Measurements from ENCODE around the gene NUDT14.

NUDT14 gene

GRCh38 chr14:105157872-105158271 is 23.2 kb downstream of the NUDT14 start:
- no peak overlapping the region for H3K4me3 ChIP-seq (replicated peaks; ENCODE audit: low read depth, low read length)
- TF ChIP-seq CTCF (IDR thresholded peaks at IDR 0.05; ENCODE audit: insufficient read depth, low read length, poor library complexity, severe bottlenecking), result no peak
- H3K36me3 ChIP-seq (ENCODE audit: control insufficient read depth, insufficient read depth, low read length), result no peaks in the 10 kb centered on the region
- no peaks in the 10 kb centered on the region; the same call in 1 of the 2 replicates for H3K27me3 ChIP-seq (replicated peaks; ENCODE audit: control insufficient read depth, insufficient read depth, low read length)
- no peak for DNase-seq (ENCODE audit: extremely low read depth, insufficient read length)

DNA sequence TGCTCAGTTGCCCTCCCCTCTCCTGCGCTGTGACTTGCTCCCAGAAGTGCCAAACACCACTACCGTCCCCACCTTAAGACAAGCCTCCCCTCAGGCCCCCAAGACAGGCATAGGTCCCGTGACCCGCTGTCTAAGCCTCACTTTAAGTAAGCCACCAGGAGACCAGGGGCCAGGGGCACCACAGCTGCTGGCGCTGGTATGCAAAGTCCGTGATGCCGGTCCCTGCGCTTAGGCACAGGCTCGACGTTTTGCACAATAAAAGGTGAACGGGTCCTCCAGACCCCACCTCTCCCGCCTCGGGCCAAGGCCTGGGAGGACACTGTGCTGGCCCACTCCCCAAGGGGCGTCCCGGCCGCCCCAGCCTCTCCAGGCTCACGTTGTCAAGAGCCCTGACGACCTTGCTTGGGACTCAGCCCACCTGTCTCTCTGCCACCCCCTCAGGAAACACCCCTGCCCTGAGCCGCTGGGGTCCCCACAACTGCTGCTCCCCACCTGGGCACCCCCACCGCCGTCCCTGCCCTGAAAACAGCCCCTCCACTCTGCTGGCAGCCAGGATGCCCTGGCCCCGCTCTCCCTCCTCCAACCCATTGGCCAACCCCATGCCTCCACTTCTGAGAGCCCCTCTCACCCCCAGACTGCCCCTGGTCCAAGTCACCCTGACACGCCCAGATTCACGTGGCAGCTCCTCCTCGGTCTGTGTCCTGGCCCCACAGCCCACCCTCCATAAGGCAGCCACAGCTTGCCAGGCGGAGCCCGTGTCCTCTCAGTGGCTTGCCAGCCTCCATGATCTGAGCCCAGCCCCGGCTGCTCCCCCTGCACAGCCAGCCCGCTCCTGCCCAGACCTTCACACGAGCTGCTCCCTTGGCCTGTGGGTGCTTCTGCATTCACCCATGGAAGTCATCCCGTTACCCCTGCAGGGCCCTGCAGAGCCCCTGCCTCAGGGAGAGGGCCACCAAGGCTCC is 24.4 kb downstream of the NUDT14 start:
- TF ChIP-seq CTCF (IDR thresholded peaks at IDR 0.05; ENCODE audit: insufficient read depth, low read length, poor library complexity, severe bottlenecking), result no peak
- Histone ChIP-seq H3K36me3 (ENCODE audit: control insufficient read depth, insufficient read depth, low read length) (no peaks in the 10 kb centered on the region), H3K27me3 (replicated peaks; ENCODE audit: control insufficient read depth, insufficient read depth, low read length) (no peaks in the 10 kb centered on the region; the same call in 1 of the 2 replicates), H3K4me3 (replicated peaks; ENCODE audit: low read depth, low read length) (no peak overlapping the region)
- DNase-seq (ENCODE audit: extremely low read depth, insufficient read length), result no peak

DNA sequence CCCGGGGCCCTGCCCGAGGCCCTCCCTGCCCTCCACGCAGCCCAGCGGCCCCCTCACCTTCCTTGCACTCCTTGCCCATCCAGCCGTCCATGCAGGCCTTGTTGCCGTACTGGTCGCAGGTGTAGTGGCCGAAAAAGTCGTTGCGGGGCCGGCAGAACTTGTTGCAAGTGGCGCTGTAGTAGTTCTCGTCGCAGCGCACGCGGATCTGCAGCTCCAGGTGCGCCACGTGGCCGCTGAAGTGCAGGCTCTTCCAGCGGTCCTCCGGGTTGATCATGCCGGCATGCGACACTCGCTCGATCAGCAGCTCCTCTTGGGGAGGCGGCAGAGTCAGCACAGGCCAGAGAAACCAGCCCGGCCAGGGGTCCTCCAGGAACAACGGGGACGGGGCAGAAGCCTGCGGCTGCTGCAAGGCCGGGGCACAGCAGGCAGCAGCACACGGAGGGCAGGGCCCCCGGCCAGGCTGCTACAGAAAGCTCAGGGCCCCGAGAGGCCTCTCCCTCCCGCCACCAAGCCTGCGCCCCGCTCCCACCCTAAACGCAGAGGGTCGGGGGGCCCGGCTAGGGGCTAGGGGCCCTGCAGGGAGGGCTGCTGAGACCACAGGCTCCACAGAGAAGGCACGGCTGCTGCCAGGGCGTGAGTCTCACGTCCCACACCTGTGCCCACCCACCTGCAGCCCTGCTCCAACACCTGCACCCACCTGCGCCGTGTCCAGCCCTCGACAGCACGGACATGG is 25.3 kb downstream of the NUDT14 start:
- DNase-seq (ENCODE audit: extremely low read depth, insufficient read length), result no peak
- TF ChIP-seq CTCF (IDR thresholded peaks at IDR 0.05; ENCODE audit: insufficient read depth, low read length, poor library complexity, severe bottlenecking), result no peak
- H3K4me3 ChIP-seq (replicated peaks; ENCODE audit: low read depth, low read length), result no peak overlapping the region
- no peaks in the 10 kb centered on the region; the same call in 1 of the 2 replicates for H3K27me3 ChIP-seq (replicated peaks; ENCODE audit: control insufficient read depth, insufficient read depth, low read length)
- no peaks in the 10 kb centered on the region for H3K36me3 ChIP-seq (ENCODE audit: control insufficient read depth, insufficient read depth, low read length)

DNA sequence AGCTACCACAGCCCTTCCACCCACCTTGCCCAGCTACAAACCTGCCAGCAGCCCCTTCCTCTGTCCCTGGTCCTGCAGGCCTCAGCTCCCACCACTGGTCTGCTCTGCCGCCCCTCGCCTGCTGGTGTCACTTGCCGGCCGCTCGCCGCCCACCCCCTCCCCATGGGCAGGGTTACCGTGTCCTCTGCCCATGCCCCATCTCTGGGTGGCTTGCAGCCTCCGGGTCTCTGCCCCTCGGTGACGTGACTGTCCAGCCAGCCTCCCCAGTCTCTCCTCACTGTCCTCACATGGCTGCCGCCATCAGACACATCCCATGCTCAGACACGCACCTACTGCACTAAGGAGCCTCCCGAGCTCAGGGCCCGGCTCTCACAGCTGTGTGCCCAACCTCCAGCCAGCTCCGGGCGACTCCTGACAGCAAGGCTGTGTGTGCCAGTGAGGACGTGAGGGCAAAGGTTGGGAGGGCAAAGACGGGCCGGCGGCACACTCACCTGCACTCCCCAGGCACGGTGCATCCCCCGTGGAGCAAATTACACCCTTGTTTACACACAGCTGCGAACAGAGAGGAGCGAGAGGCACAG is 26.0 kb downstream of the NUDT14 start:
- Histone ChIP-seq H3K4me3 (replicated peaks; ENCODE audit: low read depth, low read length) (no peak overlapping the region), H3K36me3 (ENCODE audit: control insufficient read depth, insufficient read depth, low read length) (no peaks in the 10 kb centered on the region), H3K27me3 (replicated peaks; ENCODE audit: control insufficient read depth, insufficient read depth, low read length) (no peaks in the 10 kb centered on the region; the same call in 1 of the 2 replicates)
- TF ChIP-seq CTCF (IDR thresholded peaks at IDR 0.05; ENCODE audit: insufficient read depth, low read length, poor library complexity, severe bottlenecking), result no peak
- no peak for DNase-seq (ENCODE audit: extremely low read depth, insufficient read length)

DNA sequence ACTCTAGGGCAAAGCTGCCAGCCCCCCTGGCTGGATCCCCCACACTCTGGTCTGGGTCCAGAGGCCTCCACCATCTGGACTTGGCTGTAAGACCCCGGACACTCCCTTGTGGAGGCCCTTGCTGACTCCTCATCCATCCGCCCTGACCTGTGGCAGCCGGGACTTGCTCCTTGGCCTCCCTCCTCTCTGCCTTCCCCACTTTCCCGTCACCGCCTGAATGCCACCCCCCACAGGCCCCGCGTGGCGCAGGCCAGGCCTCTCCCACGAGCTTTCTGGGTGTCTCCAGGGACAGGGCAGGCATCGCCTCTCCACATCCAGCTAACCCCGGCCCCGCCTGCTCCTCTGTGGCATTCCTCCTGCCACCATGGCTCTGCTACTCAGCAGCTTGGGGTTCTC is 26.6 kb downstream of the NUDT14 start:
- DNase-seq (ENCODE audit: extremely low read depth, insufficient read length), result no peak
- no peak for TF ChIP-seq CTCF (IDR thresholded peaks at IDR 0.05; ENCODE audit: insufficient read depth, low read length, poor library complexity, severe bottlenecking)
- Histone ChIP-seq H3K36me3 (ENCODE audit: control insufficient read depth, insufficient read depth, low read length) (no peaks in the 10 kb centered on the region), H3K27me3 (replicated peaks; ENCODE audit: control insufficient read depth, insufficient read depth, low read length) (no peaks in the 10 kb centered on the region; the same call in 1 of the 2 replicates), H3K4me3 (replicated peaks; ENCODE audit: low read depth, low read length) (no peak overlapping the region)

Data from GM06990 (cell line).